Erythroblast (primary cell): ENCODE results near the gene C7.
A peak's percentile ranks its signal among the peaks of the same experiment; 100 is the strongest.
"Not testable (repeated sequence)": the region's sequence is repeated elsewhere in the genome, so short reads cannot be mapped to it uniquely, and the experiment has no call there.

ENCODE experiments used
- DNase-seq, 2 experiments: peaks; one replicate each; lab custom pipeline; 2025; lab: John Stamatoyannopoulos, UW
- GATA1 ChIP-seq: IDR thresholded peaks from 2 replicates; pipeline ENCODE4 v1.6.1; 2011; ENCODE audit warnings: low read depth, mild to moderate bottlenecking, control low read depth, low read length, moderate library complexity
- POLR2A ChIP-seq: IDR thresholded peaks from 2 replicates; pipeline ENCODE4 v1.6.1; 2011; ENCODE audit warnings: mild to moderate bottlenecking, low read length

The C7 gene

DNA sequence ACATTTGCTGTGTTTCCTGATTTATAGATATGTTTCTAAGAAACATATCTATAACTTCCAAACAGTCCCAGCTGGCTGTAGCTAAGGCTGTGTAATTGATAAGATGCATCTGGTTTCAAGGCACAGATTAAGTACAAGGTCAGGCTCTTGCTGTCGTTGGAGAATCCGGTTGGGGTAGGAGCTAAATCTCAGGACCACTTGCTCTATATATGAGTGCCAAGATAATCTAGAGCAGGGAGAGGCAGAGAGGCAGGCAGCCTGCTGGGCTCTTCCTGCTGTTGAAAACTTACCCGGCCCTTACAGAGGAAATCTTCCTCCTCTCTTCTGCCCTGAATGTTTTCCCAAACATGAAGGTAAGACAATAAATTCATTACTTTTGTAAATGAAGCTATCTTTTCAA lies at the start of gene C7:
Gene C7, plus strand, starts transcription at position 234 of the 400 bp plus-strand sequence. Its CDS starts 114 bp downstream, at position 348.
- peak; percentile 3 to 63 for DNase-seq
- TF ChIP-seq POLR2A (no peak), GATA1 (no peak)

DNA sequence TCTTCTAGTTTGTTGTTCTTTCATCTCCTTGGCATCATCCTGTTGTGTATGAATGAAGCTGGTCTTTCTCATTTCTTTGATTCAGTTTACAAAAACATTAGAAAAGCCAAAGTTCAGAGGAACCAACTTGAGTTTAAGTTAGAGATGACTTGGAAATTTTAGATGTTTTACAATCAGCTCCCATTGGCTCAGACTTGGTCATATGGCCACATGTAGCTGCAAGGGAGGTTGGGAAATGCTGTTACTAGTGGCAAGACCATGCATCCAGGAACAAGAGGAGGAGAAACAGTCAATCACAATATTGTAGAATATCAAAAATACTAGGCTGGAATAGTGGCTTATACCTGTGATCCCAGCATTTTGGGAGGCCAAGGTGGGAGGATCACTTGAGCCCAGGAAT lies 48.6 kb upstream of the C7 start:
- TF ChIP-seq GATA1 (no peak), POLR2A (no peak)
- DNase-seq: no peak

DNA sequence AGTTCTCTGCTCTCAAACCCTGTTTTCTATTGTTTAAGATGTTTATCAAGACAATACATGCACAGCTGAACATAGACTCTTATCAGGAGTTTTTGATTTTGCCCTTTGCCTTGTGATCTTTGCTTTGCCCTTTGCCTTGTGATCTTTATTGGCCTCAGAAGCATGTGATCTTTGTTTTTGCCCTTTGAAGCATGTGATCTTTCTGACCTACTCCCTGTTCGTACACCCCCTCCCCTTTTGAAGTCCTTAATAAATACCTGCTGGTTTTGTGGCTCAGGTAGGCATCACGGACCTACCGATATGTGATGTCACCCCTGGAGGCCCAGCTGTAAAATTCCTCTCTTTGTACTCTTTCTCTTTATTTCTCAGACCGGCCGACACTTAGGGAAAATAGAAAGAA lies 44.3 kb upstream of the C7 start:
- not testable (repeated sequence) for DNase-seq

DNA sequence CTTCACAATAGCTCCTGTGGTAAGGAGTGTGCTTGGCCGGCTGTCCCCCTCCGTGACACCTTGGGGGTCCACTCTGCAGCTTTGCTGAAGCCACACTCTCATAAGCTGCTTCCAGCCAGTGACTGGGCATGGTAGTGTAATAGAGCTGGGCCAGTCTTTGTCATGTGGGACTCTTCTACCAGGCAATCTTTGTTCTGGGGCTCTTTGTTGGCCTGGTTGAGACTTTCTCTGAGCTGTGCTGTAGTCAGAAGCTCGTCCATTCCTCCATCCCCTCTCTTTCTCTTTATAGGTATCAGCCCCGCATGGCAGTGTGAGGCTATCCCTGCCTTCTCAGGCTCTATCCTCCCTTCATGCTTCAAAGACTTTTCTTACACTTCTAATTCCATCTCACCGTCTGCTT lies 42.5 kb upstream of the C7 start:
- TF ChIP-seq GATA1: no peak
- no peak for TF ChIP-seq POLR2A
- no peak for DNase-seq

DNA sequence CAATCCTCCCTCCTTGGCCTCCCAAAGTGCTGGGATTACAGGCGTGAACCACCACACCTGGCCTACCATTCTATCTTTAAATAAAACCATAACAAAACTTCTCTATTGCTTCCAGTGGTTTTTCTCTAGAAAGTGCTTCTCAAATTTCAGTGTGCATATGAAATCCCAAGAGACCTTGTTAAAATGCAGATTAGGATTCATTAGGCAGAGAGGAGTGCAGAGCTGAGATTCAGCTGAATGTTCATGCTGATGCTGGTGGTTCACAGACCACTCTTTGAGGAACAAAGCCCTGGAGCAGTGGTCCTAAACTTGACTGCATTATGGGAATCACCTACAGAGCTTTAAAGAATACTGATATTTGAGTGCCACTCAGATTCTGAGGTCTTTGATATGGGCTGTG lies 39.9 kb upstream of the C7 start:
- TF ChIP-seq POLR2A (no peak), GATA1 (no peak)

DNA sequence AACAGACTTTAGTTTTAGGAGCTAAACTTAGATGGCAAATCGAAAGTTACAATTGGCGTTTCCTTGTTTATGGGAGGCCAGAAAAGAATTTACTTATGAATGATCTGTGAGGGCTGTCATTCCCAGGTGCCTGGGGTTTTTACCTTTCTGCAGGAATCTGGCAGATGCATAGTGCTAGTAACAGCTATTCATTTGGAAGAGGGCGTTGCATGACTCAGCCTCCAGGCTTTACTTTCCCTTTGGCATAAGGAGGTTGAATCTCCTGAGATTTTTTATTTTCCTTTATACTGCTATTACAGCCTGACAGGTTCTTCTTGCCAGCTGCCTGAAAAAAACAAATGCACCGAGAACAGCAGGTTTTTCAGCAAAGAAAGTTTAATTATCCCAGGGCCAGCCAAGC lies 38.1 kb upstream of the C7 start:
- no peak for DNase-seq
- TF ChIP-seq GATA1 (no peak), POLR2A (no peak)

More for the DNA sequence above, 39.9 kb upstream of the C7 start:
- no peak for DNase-seq

DNA sequence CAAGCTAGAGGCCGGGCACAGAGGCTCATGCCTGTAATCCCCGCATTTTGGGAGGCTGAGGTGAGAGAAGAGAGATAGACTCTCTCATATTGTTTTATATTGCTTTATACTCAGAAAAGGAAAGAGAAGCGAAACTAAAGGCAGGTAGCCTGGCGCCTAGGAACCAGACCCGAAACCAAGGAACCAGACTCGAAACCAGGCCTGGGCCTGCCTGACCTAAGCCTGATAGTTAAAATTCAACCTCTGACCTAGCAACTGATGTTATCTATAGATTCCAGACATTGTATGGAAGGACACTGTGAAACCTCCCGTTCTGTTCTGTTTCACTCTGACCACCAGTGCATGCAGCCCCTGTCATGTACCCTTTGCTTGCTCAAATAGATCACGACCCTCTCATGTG lies 37.0 kb upstream of the C7 start:
- DNase-seq: not testable (repeated sequence)

DNA sequence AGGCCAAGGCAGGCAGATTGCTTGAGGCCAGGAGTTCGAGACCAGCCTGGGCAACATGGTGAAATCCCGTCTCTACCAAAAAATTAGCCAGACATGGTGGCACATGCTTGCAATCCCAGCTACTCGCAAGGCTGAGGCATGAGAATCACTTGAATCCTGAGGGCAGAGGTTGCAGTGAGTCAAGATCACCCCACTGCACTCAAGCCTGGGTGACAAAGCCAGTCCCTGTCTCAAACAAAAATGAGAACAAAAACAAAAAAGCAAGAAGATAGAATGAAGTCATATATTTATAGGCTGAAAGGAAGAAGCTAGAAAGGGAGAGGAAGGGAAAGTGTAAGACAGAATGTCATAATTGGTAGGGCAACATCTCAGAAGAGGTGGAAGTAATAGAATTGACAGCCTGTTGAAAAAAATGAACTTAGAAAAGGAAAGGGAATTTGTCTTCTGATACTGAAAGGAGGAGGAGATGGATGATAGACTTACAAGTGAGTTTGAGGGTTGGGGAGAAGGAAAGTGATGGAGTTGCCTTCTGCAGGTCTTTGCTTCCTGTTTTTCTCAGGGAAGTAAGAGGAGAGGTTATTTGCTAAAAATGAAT lies 35.9 kb upstream of the C7 start:
- no peak for TF ChIP-seq GATA1
- TF ChIP-seq POLR2A: no peak
- DNase-seq: no peak

DNA sequence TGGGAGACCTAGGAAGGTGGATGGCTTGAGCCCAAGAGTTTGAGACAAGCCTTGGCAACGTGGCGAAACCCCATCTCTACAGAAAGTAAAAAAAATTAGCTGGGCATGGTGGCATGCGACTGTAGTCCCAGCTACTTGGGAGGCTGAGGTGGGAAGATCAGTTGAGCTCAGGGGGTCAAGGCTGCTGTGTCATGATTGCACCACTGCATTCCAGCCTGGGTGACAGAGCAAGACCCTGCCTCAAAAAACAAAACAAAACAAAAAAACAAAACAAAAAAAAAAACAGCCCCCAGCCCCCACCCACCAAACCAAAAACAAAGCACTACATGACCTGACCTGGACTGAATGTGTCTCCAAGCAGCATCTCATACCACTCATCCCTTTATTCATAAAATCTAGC lies 33.3 kb upstream of the C7 start:
- TF ChIP-seq GATA1 (no peak), POLR2A (no peak)

DNA sequence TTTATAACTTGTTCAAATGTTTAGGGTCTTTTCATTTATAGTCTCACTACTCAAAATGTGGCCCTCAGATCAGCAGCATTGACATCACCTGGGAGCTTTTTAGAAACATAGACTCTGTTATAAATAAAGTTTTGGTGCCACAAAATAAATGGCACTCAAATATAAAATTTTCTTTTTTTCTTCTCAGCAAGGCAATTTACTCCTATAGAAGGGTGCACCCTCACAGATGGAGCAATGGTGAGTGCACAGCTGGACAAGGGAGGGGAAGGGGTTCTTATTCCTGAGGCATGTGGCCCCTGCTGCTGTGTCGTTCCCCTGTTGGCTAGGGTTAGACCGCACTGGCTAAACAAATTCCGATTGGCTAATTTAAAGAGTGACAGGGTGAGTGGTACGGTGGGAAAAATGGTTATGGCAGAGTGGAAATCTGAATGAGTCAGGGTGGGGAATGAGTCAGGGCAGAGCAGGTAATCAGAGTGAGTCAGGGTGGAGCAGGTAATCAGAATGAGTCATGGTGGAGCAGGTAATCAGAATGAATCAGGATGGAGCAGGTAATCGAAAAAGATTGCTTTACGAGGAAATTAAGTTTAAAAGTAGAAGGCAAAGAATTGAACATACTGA lies 31.8 kb upstream of the C7 start:
- DNase-seq: peak in 1 of 2 experiments; percentile 2
- no peak for TF ChIP-seq GATA1
- no peak for TF ChIP-seq POLR2A

More for the DNA sequence above, 33.3 kb upstream of the C7 start:
- no peak for DNase-seq

DNA sequence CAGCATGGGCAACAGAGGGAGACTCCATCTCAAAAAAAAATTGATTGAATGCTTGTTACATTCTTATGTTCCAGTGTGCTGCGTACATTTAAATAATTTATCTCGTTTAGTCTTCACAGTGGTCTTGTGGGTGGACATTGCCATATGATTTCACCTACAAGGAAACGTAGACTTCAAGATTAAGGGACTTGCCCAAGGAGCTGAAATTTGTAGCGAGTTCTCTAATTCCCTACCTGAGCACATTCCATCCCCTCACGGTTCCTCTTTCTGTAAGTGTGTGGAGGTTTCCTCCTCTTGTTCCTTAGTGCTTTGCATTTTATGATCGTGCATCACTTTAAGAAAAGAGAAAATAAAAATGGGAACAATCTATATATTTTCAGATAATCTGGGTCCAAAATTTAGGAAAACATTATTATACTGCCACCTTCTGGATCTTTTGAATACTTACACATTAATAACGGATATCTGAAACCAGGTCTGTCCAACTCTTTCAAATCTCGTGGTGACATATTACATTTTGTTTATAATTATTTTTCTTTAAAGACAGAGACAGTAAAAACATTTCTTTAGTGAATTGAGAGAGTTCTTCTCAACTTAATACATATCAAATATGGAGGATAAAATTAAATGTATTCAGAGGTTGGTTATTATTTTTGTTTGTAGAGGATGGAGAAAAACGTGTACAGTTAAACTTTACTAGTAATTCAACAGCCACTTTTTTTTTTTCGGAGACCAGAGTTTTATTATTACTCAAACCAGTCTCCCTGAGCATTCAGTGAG lies 29.9 kb upstream of the C7 start:
- DNase-seq: peak; percentile 13 to 49
- TF ChIP-seq POLR2A (no peak), GATA1 (no peak)

DNA sequence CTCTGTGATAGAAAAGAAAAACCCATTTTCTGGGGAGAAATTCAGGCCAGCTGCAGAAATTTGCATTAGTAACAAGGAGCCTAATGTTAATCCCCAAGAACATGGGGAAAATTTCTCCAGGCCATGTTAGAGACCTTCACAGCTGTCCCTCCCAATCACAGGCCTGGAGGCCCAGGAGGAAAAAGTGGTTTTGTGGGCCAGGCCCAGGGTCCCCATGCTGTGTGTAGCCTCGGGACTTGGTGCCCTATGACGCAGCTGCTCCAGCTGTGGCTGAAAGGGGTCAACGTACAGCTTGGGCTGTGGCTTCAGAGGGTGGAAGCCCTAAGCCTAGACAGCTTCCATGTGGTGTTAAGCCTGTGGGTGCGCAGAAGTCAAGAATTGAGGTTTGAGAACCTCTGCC lies 27.0 kb upstream of the C7 start:
- no peak for DNase-seq
- TF ChIP-seq GATA1 (no peak), POLR2A (no peak)

DNA sequence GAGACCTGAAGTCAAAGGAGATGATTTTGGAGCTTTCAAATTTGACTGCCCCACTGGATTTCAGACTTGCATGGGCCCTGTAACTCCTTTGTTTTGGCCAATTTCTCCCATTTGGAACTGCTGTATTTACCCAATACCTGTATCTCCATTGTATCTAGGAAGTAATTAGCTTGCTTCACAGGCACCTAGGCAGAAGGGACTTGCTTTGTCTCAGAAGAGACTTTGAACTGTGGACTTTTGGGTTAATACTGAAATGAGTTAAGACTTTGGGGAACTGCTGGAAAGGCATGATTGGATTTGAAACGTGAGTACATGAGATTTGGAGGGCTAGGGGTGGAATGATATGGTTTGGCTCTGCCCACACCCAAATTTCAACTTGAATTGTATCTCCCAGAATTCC lies 26.2 kb upstream of the C7 start:
- DNase-seq: not testable (repeated sequence)

DNA sequence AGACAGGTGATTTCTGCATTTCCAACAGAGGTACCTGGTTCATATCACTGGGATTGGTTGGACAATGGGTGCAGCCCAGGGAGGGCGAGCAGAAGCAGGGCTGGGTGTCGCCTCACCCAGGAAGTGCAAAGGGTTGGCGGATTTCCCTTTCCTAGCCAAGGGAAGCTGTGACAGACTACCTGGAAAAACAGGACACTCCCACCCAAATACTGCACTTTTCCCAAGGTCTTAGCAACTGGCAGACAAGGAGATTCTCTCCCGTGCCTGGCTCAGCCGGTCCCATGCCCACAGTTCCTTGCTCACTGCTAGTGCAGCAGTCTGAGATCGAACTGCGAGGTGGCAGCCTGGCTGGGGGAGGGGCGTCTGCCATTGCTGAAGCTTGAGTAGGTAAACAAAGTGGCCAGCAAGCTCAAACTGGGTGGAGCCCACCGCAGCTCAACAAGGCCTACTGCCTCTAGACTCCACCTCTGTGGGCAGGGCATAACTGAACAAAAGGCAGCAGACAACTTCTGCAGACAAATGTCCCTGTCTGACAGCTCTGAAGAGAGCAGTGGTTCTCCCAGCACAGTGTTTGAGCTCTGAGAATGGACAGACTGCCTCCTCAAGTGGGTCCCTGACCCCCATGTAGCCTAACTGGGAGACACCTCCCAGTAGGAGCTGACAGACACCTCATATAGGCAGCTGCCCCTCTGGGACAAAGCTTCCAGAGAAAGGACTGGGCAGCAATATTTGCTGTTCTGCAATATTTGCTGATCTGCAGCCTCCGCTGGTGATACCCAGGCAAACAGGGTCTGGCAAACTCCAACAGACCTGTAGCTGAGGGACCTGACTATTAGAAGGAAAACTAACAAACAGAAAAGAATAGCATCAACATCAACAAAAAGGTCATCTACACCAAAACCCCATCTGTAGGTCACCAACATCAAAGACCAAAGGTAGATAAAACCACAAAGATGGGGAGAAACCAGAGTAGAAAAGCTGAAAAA lies 13.6 kb upstream of the C7 start:
- DNase-seq: not testable (repeated sequence)
